ENCODE results near the gene TMEM150C.

DNA sequence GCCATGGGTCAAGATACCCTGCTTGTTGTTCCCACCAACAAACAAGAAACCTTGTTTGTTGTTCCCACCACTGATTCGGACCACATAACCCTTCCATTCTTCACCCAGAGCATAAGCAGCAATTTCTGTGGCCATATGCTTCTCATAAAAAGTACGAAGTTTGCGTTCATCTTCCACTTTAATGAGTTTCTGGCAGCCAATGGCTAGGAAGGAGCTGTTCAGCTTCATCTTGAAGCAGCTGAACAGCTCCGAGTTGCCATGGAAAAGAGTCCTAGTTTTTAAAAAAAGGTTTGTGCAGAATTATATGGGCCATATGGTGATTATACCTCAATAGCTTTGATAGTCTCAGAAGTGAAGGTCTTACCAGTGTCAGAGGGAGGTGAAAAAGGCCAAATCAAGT is 66.1 kb downstream of the TMEM150C start:
- no peak for TF ChIP-seq POLR2A (IDR thresholded peaks at IDR 0.05)
- TF ChIP-seq EP300 (IDR thresholded peaks at IDR 0.05) = no peak
- TF ChIP-seq CTCF (IDR thresholded peaks at IDR 0.05) = no peak
- no peak for TF ChIP-seq POLR2AphosphoS5 (IDR thresholded peaks at IDR 0.05)

All from stomach (tissue), 4 donors.